ENCODE data around the gene JAKMIP2.

Gene JAKMIP2

GRCh38 chr5:147759441-147759840 lies 23.1 kb downstream of the JAKMIP2 start:
- H3K23ac ChIP-seq (ENCODE audit: low read length): no peak overlapping the region
- no peak overlapping the region for H4K12ac ChIP-seq (ENCODE audit: low read depth, low read length)
- no peak overlapping the region for H3K14ac ChIP-seq (ENCODE audit: low read length)
- no peak overlapping the region for H2AK5ac ChIP-seq (ENCODE audit: low read length)
- no peak for DNase-seq
- peaks cover 1% of the 10 kb centered on the region for H3K79me1 ChIP-seq (ENCODE audit: low read length)
- H3K4ac ChIP-seq (ENCODE audit: low read depth, low read length): no peak overlapping the region
- H3K27me3 ChIP-seq (ENCODE audit: insufficient read depth, low read length): no peaks in the 10 kb centered on the region
- H3K4me3 ChIP-seq (ENCODE audit: low read depth, low read length): no peak overlapping the region
- H3K9me3 ChIP-seq (ENCODE audit: insufficient read depth, low read depth, low read length): no peaks in the 10 kb centered on the region
- no peak overlapping the region for H4K8ac ChIP-seq (ENCODE audit: low read depth, low read length)
- H3K4me2 ChIP-seq (ENCODE audit: low read length): no peak overlapping the region
- no peak overlapping the region for H3K9ac ChIP-seq (ENCODE audit: low read length)
- H3K4me1 ChIP-seq (ENCODE audit: control insufficient read depth in 1 of 2, insufficient read depth in 2 of 2, low read length in 2 of 2): peaks cover 0 to 3% of the 10 kb centered on the region in 2 experiments
- no CpG with 5 or more reads among the region's 1 CpG for WGBS (ENCODE audit: extremely low coverage, insufficient coverage, insufficient read length)
- H3K18ac ChIP-seq (ENCODE audit: low read length): no peak overlapping the region
- no peak overlapping the region for H2BK120ac ChIP-seq (ENCODE audit: insufficient read depth, low read length, poor library complexity)
- no peak overlapping the region for H2BK12ac ChIP-seq (ENCODE audit: low read length)
- no peak overlapping the region for H2BK5ac ChIP-seq (ENCODE audit: low read depth, low read length, poor library complexity)
- H3K79me2 ChIP-seq (ENCODE audit: control insufficient read depth, insufficient read depth, low read length, poor library complexity): no peaks in the 10 kb centered on the region
- H3K27ac ChIP-seq (ENCODE audit: low read depth, low read length): no peak overlapping the region
- no peak overlapping the region for H4K91ac ChIP-seq (ENCODE audit: low read depth, low read length)
- no peaks in the 10 kb centered on the region for H3K36me3 ChIP-seq (ENCODE audit: control insufficient read depth in 1 of 2, insufficient read depth in 2 of 2, low read length in 2 of 2)
- H2AFZ ChIP-seq (ENCODE audit: insufficient read depth, low read length, poor library complexity): no peak overlapping the region

- no peak overlapping the region for H2BK12ac ChIP-seq (ENCODE audit: low read length)
- H2BK120ac ChIP-seq (ENCODE audit: insufficient read depth, low read length, poor library complexity): no peak overlapping the region
- H4K91ac ChIP-seq (ENCODE audit: low read depth, low read length): no peak overlapping the region
- no peaks in the 10 kb centered on the region for H3K9me3 ChIP-seq (ENCODE audit: insufficient read depth, low read depth, low read length)
- H3K9ac ChIP-seq (ENCODE audit: low read length): no peak overlapping the region
- no peak overlapping the region for H3K14ac ChIP-seq (ENCODE audit: low read length)
- H3K4ac ChIP-seq (ENCODE audit: low read depth, low read length): no peak overlapping the region
- peaks cover 1 to 7% of the 10 kb centered on the region in 2 experiments for H3K4me1 ChIP-seq (ENCODE audit: control insufficient read depth in 1 of 2, insufficient read depth in 2 of 2, low read length in 2 of 2)
- H3K36me3 ChIP-seq (ENCODE audit: control insufficient read depth in 1 of 2, insufficient read depth in 2 of 2, low read length in 2 of 2): no peaks in the 10 kb centered on the region
- H4K12ac ChIP-seq (ENCODE audit: low read depth, low read length): no peak overlapping the region
- no peak overlapping the region for H2BK5ac ChIP-seq (ENCODE audit: low read depth, low read length, poor library complexity)
- H3K27me3 ChIP-seq (ENCODE audit: insufficient read depth, low read length): no peaks in the 10 kb centered on the region
- no peak for DNase-seq
- no peak overlapping the region for H2AK5ac ChIP-seq (ENCODE audit: low read length)
- no peak overlapping the region for H3K18ac ChIP-seq (ENCODE audit: low read length)
- no peak overlapping the region for H3K4me3 ChIP-seq (ENCODE audit: low read depth, low read length)
- H3K79me2 ChIP-seq (ENCODE audit: control insufficient read depth, insufficient read depth, low read length, poor library complexity): no peaks in the 10 kb centered on the region
- no peak overlapping the region for H3K27ac ChIP-seq (ENCODE audit: low read depth, low read length)
- H2AFZ ChIP-seq (ENCODE audit: insufficient read depth, low read length, poor library complexity): no peak overlapping the region
- H3K4me2 ChIP-seq (ENCODE audit: low read length): no peak overlapping the region
- H3K23ac ChIP-seq (ENCODE audit: low read length): no peak overlapping the region
- no peaks in the 10 kb centered on the region for H3K79me1 ChIP-seq (ENCODE audit: low read length)
- no peak overlapping the region for H4K8ac ChIP-seq (ENCODE audit: low read depth, low read length)
These were observed 26.0 kb downstream of the JAKMIP2 start for GRCh38 chr5:147756566-147756965.

- H3K36me3 ChIP-seq (ENCODE audit: control insufficient read depth in 1 of 2, insufficient read depth in 2 of 2, low read length in 2 of 2): no peaks in the 10 kb centered on the region
- no peaks in the 10 kb centered on the region for H3K79me1 ChIP-seq (ENCODE audit: low read length)
- H3K4me3 ChIP-seq (ENCODE audit: low read depth, low read length): no peak overlapping the region
- no peak overlapping the region for H2AK5ac ChIP-seq (ENCODE audit: low read length)
- H2AFZ ChIP-seq (ENCODE audit: insufficient read depth, low read length, poor library complexity): no peak overlapping the region
- no peak overlapping the region for H4K12ac ChIP-seq (ENCODE audit: low read depth, low read length)
- H2BK5ac ChIP-seq (ENCODE audit: low read depth, low read length, poor library complexity): no peak overlapping the region
- H2BK120ac ChIP-seq (ENCODE audit: insufficient read depth, low read length, poor library complexity): no peak overlapping the region
- no peaks in the 10 kb centered on the region for H3K9me3 ChIP-seq (ENCODE audit: insufficient read depth, low read depth, low read length)
- H3K9ac ChIP-seq (ENCODE audit: low read length): no peak overlapping the region
- H3K4ac ChIP-seq (ENCODE audit: low read depth, low read length): no peak overlapping the region
- DNase-seq: no peak
- H3K4me1 ChIP-seq (ENCODE audit: control insufficient read depth in 1 of 2, insufficient read depth in 2 of 2, low read length in 2 of 2): peaks cover 3 to 9% of the 10 kb centered on the region in 2 experiments
- no peak overlapping the region for H3K4me2 ChIP-seq (ENCODE audit: low read length)
- no peak overlapping the region for H3K14ac ChIP-seq (ENCODE audit: low read length)
- no peak overlapping the region for H2BK12ac ChIP-seq (ENCODE audit: low read length)
- H3K27me3 ChIP-seq (ENCODE audit: insufficient read depth, low read length): no peaks in the 10 kb centered on the region
- no peak overlapping the region for H3K18ac ChIP-seq (ENCODE audit: low read length)
- H3K79me2 ChIP-seq (ENCODE audit: control insufficient read depth, insufficient read depth, low read length, poor library complexity): no peaks in the 10 kb centered on the region
- no peak overlapping the region for H3K27ac ChIP-seq (ENCODE audit: low read depth, low read length)
- H4K91ac ChIP-seq (ENCODE audit: low read depth, low read length): no peak overlapping the region
- H4K8ac ChIP-seq (ENCODE audit: low read depth, low read length): no peak overlapping the region
- no CpG with 5 or more reads among the region's 3 CpGs for WGBS (ENCODE audit: extremely low coverage, insufficient coverage, insufficient read length)
- H3K23ac ChIP-seq (ENCODE audit: low read length): no peak overlapping the region
These were observed 28.0 kb downstream of the JAKMIP2 start for GRCh38 chr5:147754372-147755122.

- no peaks in the 10 kb centered on the region for H3K79me1 ChIP-seq (ENCODE audit: low read length)
- H3K14ac ChIP-seq (ENCODE audit: low read length): no peak overlapping the region
- H3K23ac ChIP-seq (ENCODE audit: low read length): no peak overlapping the region
- peaks cover 3 to 9% of the 10 kb centered on the region in 2 experiments for H3K4me1 ChIP-seq (ENCODE audit: control insufficient read depth in 1 of 2, insufficient read depth in 2 of 2, low read length in 2 of 2)
- H3K79me2 ChIP-seq (ENCODE audit: control insufficient read depth, insufficient read depth, low read length, poor library complexity): no peaks in the 10 kb centered on the region
- no peak overlapping the region for H3K27ac ChIP-seq (ENCODE audit: low read depth, low read length)
- no peak overlapping the region for H2BK120ac ChIP-seq (ENCODE audit: insufficient read depth, low read length, poor library complexity)
- no peak for DNase-seq
- no peak overlapping the region for H3K18ac ChIP-seq (ENCODE audit: low read length)
- no CpG with 5 or more reads among the region's 1 CpG for WGBS (ENCODE audit: extremely low coverage, insufficient coverage, insufficient read length)
- no peak overlapping the region for H2AFZ ChIP-seq (ENCODE audit: insufficient read depth, low read length, poor library complexity)
- no peak overlapping the region for H4K12ac ChIP-seq (ENCODE audit: low read depth, low read length)
- no peak overlapping the region for H2BK5ac ChIP-seq (ENCODE audit: low read depth, low read length, poor library complexity)
- H4K8ac ChIP-seq (ENCODE audit: low read depth, low read length): no peak overlapping the region
- no peaks in the 10 kb centered on the region for H3K27me3 ChIP-seq (ENCODE audit: insufficient read depth, low read length)
- H2AK5ac ChIP-seq (ENCODE audit: low read length): no peak overlapping the region
- H3K9me3 ChIP-seq (ENCODE audit: insufficient read depth, low read depth, low read length): no peaks in the 10 kb centered on the region
- H3K4me2 ChIP-seq (ENCODE audit: low read length): no peak overlapping the region
- H3K9ac ChIP-seq (ENCODE audit: low read length): no peak overlapping the region
- no peak overlapping the region for H2BK12ac ChIP-seq (ENCODE audit: low read length)
- no peaks in the 10 kb centered on the region for H3K36me3 ChIP-seq (ENCODE audit: control insufficient read depth in 1 of 2, insufficient read depth in 2 of 2, low read length in 2 of 2)
- no peak overlapping the region for H4K91ac ChIP-seq (ENCODE audit: low read depth, low read length)
- H3K4ac ChIP-seq (ENCODE audit: low read depth, low read length): no peak overlapping the region
- H3K4me3 ChIP-seq (ENCODE audit: low read depth, low read length): no peak overlapping the region
These were observed 28.8 kb downstream of the JAKMIP2 start for GRCh38 chr5:147753765-147754164.
